Measurements from ENCODE around the gene EHF. TPM values are rescaled to one million over a fixed set of nuclear protein-coding genes. Genes with fewer than 3 reads are reported as not detected.

The EHF gene
- total RNA-seq, 1 donor from 2014 or later: not detected

DNA sequence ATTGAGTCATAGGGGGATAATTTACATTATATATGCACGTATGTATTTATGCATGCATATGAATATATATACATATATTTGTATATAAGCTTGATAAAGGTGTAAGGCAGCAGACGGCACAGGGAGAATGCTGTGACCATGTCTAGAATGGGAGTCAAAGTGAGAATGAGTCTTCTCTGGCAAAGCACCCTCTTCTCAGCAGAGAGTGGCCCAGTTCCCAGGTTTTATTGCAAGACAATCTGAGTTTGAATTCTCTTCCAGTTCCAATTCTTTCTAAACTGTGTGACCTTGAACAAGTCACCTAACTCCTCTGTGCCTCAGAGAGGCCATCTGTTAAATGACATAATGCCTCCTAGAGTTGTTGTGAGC is 13.8 kb downstream of the EHF start:
- Mint-ChIP-seq H3K36me3 (ENCODE audit: low read depth) (no peaks in the 10 kb centered on the region), H3K27ac (ENCODE audit: unreplicated experiment) (no peak overlapping the region), H3K4me1 (ENCODE audit: low read depth) (peaks cover 34% of the 10 kb centered on the region), H3K4me3 (ENCODE audit: unreplicated experiment) (no peak overlapping the region), H3K9me3 (ENCODE audit: low read depth) (no peaks in the 10 kb centered on the region), H3K27me3 (ENCODE audit: low read depth) (no peaks in the 10 kb centered on the region)
- DNase-seq (ENCODE audit: low spot score): no peak
- TF ChIP-seq, protein P1, sequence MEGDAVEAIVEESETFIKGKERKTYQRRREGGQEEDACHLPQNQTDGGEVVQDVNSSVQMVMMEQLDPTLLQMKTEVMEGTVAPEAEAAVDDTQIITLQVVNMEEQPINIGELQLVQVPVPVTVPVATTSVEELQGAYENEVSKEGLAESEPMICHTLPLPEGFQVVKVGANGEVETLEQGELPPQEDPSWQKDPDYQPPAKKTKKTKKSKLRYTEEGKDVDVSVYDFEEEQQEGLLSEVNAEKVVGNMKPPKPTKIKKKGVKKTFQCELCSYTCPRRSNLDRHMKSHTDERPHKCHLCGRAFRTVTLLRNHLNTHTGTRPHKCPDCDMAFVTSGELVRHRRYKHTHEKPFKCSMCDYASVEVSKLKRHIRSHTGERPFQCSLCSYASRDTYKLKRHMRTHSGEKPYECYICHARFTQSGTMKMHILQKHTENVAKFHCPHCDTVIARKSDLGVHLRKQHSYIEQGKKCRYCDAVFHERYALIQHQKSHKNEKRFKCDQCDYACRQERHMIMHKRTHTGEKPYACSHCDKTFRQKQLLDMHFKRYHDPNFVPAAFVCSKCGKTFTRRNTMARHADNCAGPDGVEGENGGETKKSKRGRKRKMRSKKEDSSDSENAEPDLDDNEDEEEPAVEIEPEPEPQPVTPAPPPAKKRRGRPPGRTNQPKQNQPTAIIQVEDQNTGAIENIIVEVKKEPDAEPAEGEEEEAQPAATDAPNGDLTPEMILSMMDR (IDR thresholded peaks at IDR 0.05): no peak

DNA sequence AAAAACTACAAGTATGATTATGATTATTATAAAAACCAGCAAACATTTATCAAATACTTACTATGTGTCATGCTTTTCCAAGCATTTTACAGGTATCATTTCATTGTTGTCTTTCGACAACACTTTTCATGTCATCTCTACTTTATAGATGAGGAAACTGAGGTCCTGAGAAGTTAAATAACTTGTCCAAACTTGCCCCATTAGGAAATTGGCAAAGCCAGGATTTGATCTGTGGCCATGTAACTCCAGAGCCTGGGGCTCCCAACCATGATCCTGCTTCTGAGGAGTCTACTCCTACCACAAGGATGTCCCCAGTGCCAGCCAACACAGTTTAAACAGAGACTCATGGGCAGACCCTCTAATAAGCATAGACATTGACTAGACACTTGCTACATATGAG is 15.2 kb downstream of the EHF start:
- Mint-ChIP-seq H3K4me1 (ENCODE audit: low read depth) (peaks cover 35% of the 10 kb centered on the region), H3K4me3 (ENCODE audit: unreplicated experiment) (no peak overlapping the region), H3K36me3 (ENCODE audit: low read depth) (no peaks in the 10 kb centered on the region), H3K9me3 (ENCODE audit: low read depth) (no peaks in the 10 kb centered on the region), H3K27me3 (ENCODE audit: low read depth) (no peaks in the 10 kb centered on the region), H3K27ac (ENCODE audit: unreplicated experiment) (no peak overlapping the region)
- TF ChIP-seq, protein P1 (IDR thresholded peaks at IDR 0.05): no peak
- DNase-seq (ENCODE audit: low spot score): no peak

DNA sequence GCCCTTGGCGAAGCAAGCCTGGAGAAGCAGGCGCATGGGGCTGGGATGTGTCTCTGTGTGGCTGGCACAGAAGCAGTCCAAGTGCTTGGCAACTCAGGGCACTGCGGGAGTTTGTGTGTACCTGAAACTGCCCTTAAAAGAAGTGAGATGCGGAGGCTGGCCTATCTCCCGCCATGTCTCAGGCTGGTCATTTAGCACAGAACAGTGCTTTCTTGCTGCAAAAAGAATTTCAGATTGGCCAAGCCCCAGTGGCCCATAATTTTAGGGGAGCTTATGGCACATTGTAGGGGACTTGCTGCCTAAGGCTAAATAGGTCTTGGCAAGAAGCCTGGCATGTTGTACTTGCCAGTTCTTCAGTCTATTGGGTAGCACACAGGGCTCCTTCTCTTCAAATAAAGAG is 16.4 kb downstream of the EHF start:
- peaks cover 30% of the 10 kb centered on the region for H3K4me1 Mint-ChIP-seq (ENCODE audit: low read depth)
- DNase-seq (ENCODE audit: low spot score): no peak
- H3K27ac Mint-ChIP-seq (ENCODE audit: unreplicated experiment): no peak overlapping the region

DNA sequence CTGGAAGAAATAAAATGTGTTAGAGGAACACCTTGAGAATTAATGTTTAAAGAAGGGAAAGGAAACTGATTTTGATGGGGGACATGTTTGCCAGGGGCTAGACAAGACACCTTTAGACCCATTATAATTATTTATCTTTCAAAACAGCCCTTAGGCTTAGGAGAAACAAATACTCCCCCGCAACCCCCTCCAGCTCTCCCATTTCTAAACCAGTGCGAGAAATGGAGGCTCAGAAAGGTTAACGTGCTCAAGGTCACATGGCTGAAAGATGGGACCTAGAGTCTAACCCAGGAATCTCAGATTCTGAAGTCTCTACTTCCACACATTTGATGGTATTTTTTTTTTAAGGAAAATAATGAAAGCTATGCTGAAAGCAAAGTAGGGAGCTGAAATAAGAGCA is 18.0 kb downstream of the EHF start:
- no peak overlapping the region for H3K27ac Mint-ChIP-seq (ENCODE audit: unreplicated experiment)
- DNase-seq (ENCODE audit: low spot score): no peak
- peaks cover 20% of the 10 kb centered on the region for H3K4me1 Mint-ChIP-seq (ENCODE audit: low read depth)

More for the DNA sequence above, 16.4 kb downstream of the EHF start:
- TF ChIP-seq, protein P1 (IDR thresholded peaks at IDR 0.05): no peak
- Mint-ChIP-seq H3K4me3 (ENCODE audit: unreplicated experiment) (no peak overlapping the region), H3K27me3 (ENCODE audit: low read depth) (no peaks in the 10 kb centered on the region), H3K9me3 (ENCODE audit: low read depth) (no peaks in the 10 kb centered on the region), H3K36me3 (ENCODE audit: low read depth) (no peaks in the 10 kb centered on the region)

DNA sequence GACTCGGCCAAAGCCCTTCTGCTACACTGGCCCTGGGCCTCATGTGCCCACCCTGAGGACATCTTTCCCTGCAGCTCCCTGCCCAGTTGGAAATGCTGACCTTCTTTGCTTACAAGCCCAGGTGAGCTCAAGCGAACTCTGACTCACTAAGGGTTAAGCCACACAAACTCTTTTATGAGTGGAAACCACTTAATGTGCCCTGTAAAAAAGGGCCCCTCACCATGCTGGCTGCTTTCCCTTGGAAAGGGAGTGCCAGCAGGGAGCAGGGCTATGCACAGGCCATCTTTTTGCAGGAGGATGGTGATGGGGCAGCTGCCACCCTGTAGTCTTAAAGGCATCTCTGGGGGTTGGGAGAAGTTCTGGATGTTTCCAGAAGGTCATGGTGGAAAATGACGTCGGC is 18.7 kb downstream of the EHF start:
- no peaks in the 10 kb centered on the region for H3K27me3 Mint-ChIP-seq (ENCODE audit: low read depth)
- no peaks in the 10 kb centered on the region for H3K9me3 Mint-ChIP-seq (ENCODE audit: low read depth)
- H3K4me3 Mint-ChIP-seq (ENCODE audit: unreplicated experiment): no peak overlapping the region
- no peak overlapping the region for H3K27ac Mint-ChIP-seq (ENCODE audit: unreplicated experiment)
- peaks cover 20% of the 10 kb centered on the region for H3K4me1 Mint-ChIP-seq (ENCODE audit: low read depth)
- TF ChIP-seq, protein P1 (IDR thresholded peaks at IDR 0.05): no peak
- DNase-seq (ENCODE audit: low spot score): no peak
- H3K36me3 Mint-ChIP-seq (ENCODE audit: low read depth): no peaks in the 10 kb centered on the region

More for the DNA sequence above, 18.0 kb downstream of the EHF start:
- H3K4me3 Mint-ChIP-seq (ENCODE audit: unreplicated experiment): no peak overlapping the region
- TF ChIP-seq, protein P1 (IDR thresholded peaks at IDR 0.05): no peak
- no peaks in the 10 kb centered on the region for H3K9me3 Mint-ChIP-seq (ENCODE audit: low read depth)
- no peaks in the 10 kb centered on the region for H3K36me3 Mint-ChIP-seq (ENCODE audit: low read depth)
- H3K27me3 Mint-ChIP-seq (ENCODE audit: low read depth): no peaks in the 10 kb centered on the region

Measured in chondrocyte (in vitro differentiated cells).